Right ventricle myocardium inferior (tissue), 1 donor: ENCODE data around the gene ACOXL. TPM values are rescaled to one million over a fixed set of nuclear protein-coding genes. Genes with fewer than 3 reads are reported as not detected.
A peak's percentile ranks its signal among the peaks of the same experiment; 100 is the strongest.
"Not testable (repeated sequence)": the region's sequence is repeated elsewhere in the genome, so short reads cannot be mapped to it uniquely, and the experiment has no call there.

Experiments used
- ATAC-seq: fragments of 200-7000 bp; cut with Tn5 transposase; one replicate; pipeline ENCODE4 v1.9.1; 2020; ENCODE audit warnings: mild to moderate bottlenecking, moderate library complexity
- DNase-seq: peaks from one replicate; pipeline ENCODE4 v3.0.0; 2021; ENCODE audit errors: missing footprints
- intact Hi-C: fragments of 100-400 bp; cut with DNase I; formaldehyde crosslinking; loops from one replicate; pipeline ENCODE4 v1.11.0; 2022
- long read RNA-seq: library from polyadenylated mRNA; unstranded; transcript quantifications from one replicate; pipeline ENCODE4 v2.0.0, GENCODE V29; 2021
- total RNA-seq: library from RNA; stranded (reverse); fragmentation: NEBNext Ultra II Directional; extraction: Animal tissue kit (Norgen Biotek cat#: 25700); gene quantifications from one replicate; pipeline ENCODE4 v1.2.1, GENCODE V29; 2021
- donor health status: DM: no; HTN: yes; CAD: no; lungs with severe emphysema.

ACOXL gene
- total RNA-seq, result not detected
- long read RNA-seq, result 0 reads

DNA sequence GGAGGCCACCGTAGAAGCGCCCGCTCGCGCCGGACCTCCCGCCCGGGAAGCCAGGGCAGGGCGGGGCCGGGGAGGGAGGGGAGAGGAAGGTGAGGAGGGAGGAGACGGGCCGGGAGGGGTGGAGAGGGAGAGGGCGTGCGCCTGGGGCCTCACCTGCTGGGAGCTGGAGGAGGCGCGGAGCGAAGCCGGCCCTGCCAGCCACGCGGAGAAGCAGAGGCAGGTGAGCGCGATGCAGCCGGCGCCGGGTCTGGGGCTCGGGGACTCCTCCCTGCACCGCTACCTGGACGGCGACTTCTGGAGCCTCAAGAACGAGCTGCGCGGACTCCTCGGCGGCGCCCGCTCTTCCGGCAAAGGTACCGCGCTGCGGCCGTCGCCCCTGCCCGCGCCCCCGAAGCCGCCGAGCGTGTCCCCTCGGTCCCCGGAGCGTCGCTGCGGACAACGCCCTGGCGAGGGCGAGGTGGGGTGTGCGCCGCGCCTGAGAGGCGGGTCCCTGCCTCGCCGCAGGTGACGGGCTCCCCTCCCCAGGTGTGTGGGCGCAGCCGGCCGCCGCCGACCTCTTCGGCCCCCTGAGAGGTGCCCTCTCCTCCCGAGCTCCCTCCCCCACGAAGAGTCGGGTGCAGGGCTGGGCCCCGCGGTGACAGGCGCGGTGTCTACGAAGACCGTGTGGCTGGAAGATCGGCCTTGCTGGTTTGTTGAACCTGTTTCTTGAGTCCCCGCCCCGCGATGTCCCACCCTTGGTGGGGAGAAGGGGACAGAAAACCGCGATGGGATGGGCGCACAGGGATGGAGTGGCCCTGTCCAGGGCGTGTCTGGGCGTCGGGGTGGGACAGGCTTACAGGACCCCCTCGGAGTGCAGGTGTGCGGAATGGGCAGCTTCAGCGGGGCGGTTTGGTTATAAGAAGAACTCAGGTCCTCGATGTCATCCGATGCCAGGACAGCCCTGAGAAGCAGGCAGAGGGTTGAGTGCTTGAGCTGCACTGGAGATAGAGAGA, at the start of gene ACOXL:
ACOXL (plus strand) TSS at position 152 of the 992 bp plus-strand sequence. CDS start 35,817 bp downstream, outside the sequence.
- no peak for ATAC-seq
- peak; percentile 70 for DNase-seq
- intact Hi-C loops, result no loop called here

DNA sequence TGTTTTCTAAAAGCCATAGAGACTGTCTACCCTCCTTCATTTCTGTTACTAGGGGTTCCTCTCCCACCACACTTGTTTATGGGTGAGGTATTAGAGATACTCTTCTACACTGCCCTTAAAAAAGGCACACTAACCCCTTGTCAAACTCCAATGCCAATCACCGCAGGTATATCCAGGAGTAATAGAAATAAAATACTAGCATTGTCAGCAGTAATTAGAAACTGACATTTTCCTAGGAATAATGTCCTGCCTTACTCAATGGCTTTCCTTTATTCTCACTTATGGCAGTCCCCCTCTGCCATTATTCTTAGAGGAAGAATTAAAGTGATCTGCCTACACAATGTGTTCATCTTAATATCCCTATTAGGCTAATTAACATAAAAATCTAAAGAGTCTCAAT, 49.5 kb upstream of the ACOXL start:
- ATAC-seq (no peak), DNase-seq (no peak)
- intact Hi-C loops, result no loop called here

DNA sequence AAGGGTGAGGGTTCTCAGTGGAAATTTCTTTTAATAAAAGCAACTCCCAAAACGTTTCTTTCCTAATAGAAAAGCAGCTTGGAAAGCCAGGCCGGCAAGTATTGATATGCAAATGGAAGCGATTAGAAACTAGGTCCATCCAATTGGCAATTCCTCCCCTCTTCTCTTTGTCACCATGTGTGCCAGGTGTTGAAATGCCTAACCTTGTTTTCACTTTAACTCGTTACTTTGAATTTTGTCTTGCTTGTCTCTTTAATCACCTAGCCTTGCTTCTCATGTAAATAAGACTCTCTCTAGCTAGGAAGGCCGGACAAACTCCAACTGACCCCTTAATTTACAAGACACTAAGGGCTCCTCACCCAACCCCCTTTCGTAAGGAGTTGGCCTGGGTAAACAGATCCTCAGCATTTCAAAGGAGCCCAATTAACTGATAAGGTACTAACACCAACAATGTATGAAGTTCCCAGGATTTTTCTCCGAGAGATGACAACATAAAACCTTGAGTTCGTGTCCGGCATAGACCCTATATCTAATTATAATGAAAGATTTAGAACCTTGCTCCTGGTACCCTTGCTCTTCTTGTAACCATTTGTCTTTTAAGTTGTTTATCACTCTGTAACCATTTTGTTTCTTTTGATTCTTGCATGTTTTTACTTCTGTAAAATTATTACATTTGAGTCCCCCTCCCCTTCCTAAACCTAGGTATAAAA, 44.4 kb upstream of the ACOXL start:
- intact Hi-C loops, ATAC-seq, DNase-seq: not testable (repeated sequence)

DNA sequence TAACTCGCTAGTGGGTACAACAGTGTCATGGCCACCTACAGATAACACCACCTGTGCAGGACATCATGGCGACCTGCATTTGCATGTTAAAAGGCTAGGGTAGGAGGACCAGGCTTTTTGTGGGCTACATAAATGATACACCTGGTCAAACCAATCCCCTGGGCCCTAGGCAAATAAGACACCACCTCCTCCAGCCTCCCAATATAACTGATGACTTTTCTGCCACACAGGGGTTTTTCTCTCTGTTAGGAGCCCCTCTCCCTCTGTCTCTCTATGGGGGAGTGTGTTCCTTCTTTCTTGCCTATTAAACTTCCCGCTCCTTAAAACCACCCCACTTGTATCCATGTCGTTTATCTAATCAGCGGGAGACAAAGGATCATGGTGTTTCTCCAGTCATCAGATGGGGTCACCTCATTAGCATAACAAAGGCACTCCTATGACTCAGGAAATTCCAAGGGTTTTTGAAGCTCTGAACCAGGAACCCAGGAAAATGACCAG, 43.7 kb upstream of the ACOXL start:
- ATAC-seq (no peak), DNase-seq (no peak)
- intact Hi-C loops, result no loop called here

DNA sequence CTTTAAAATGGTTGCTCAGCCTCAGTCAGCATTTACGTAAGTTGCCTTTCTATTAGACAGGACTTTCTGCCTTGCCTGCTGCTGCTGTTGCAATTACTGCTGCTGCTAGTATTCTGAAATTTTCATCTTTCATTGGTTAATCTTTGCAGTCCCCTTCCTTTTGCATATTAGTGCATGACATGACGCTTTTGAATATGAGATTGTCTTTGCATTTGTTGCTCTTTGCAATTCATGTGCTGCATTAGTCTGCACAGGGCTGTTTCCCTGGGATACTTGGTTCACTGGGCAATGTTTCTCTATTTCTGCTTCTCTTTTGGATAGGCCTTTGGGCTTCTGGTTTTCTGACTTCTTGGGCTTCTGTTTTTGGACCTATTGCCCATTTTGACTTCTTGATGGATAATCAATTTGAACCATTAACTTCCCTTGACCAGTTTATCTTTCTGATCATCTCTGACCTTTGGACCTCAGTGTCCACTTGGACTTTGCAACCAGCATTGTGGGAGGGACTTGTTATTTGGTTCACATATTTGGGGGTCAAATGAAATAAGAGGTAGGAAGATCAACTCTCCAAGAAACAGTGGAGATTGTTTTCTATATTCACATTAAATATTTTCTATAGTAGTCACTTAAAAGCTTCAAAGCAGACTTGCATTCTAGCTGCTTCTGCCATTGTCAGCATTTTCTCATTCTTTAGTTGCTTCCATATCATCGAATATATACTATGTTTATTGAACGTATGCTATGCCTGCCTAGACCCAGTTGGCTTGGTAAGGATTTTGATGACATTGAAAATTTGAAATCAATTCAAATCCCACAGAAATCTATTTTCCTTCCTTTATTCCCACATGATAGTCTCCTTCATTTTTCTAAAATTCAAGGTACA, 42.0 kb upstream of the ACOXL start:
- intact Hi-C loops, result no loop called here
- ATAC-seq, result no peak
- DNase-seq, result no peak

DNA sequence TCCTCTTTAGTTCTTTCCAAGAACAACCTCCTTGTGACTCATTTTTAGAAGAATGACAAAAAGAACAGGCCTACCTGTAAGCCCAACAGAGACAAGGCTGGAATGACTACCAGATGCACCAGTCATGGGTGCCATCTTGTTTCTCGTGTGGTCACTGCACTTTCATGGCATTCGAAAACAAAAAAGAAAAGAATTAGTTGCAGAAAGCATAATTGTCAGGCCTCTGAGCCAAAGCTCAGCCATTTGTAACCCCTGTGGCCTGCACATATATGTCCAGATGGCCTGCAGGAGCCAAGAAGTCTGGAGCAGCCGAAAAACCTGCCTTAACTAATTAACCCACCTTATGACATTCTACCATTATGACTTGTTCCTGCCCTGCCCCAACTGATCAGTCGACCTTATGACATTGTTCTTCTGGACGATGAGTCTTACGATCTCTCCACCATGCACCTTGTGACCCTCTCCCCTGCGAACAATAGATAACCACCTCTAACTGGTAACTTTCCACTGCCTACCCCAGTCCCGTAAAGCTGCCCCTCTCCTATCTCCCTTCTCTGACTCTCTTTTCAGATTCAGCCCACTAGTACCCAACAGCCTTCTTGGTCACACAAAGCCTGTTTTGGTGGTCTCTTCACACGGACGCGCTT, 40.6 kb upstream of the ACOXL start:
- DNase-seq, result no peak
- intact Hi-C loops, result no loop called here
- ATAC-seq, result no peak

DNA sequence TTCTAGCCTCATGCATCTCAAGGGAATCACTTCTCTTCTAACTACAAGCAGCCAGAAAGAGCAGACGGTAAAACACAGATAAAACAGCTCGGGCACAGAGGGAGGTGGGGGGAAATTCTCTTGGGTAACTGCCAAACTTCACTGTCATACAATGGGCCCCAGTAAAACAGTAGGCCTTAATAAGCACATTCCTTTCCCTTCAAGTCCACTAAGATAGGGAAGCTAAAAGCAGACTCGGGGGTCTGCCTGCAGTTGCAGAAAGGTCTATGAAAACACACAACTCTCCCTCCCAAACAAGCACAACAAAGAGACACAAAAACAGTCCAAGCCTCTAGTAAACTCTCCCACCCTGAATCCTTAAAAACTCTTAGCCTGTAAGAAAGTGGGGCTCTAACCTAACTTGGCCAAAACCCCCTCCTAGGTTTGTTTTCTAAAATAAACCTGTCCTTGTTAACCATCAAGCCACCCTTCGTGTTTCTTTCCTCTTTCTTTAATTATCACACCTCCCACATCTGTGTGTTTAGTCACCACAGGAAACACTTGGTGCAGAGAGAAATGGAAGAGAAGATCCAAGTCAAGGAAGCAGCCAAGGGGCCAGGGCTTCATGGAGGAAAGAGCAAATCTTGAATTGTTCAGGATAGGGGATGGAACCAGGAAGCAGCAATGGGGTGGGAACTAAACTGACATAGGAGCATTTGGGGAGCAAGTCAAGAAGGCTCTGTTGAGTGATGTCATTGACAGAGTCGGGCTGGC, 37.1 kb upstream of the ACOXL start:
- ATAC-seq, DNase-seq, intact Hi-C loops: not testable (repeated sequence)

DNA sequence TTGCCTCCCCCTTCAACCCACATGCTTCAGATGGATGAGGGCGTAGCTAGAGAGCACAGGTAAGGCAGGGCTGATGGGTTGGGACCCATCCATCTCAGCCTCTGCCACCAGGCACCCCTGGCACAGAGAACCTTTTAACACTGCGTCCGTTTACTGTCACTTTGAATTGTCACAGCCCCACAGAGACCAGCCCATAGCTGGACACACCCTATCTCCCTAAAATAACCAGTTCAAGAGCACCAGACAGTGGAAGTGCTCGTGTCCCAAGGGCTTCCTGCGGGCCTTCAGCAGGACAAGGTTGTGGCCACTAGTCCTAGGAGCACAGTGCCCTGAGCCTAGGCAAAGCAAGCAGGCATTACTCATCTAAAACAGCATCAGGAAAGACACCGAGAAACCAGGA, 34.1 kb upstream of the ACOXL start:
- DNase-seq, intact Hi-C loops, ATAC-seq: not testable (repeated sequence)

DNA sequence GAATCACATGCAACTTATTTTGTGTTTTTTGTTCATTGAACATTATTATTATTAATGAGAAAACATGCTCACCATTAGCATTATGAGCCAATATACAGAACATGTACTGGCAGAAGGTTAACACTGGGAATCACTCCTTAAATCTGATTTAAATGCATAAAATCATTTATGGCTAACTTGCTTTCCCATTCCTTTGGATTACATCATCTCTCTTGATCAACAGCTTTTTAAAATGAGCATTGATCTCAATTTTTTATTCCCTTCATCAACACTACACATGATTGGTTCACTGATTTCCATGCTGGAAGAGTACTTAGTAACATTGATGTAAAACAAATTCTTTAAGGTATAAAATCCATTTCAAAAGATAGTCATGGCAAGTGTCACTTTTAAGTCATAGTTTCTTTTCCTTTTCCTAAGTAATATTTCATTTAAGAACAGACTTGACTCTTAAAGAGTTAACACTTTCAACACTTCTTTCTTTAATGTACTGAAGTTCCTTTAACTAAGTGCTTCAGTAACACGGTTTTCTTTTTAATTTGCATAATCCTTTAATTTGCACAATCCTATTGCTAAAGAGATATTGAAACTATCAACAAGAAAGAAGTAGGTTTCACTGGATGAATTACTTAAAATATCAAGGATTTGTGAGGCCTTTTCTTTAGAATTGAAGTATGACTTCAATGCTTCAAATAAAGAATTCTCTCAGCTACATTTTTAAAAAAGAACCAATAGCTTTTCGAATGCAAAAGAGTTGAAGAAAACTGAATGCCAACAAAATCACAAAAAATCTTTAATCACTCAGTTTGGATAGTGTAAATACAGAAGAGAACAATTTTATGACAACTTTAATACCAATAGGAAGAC, 29.6 kb upstream of the ACOXL start:
- intact Hi-C loops, result no loop called here
- DNase-seq (no peak), ATAC-seq (no peak)

DNA sequence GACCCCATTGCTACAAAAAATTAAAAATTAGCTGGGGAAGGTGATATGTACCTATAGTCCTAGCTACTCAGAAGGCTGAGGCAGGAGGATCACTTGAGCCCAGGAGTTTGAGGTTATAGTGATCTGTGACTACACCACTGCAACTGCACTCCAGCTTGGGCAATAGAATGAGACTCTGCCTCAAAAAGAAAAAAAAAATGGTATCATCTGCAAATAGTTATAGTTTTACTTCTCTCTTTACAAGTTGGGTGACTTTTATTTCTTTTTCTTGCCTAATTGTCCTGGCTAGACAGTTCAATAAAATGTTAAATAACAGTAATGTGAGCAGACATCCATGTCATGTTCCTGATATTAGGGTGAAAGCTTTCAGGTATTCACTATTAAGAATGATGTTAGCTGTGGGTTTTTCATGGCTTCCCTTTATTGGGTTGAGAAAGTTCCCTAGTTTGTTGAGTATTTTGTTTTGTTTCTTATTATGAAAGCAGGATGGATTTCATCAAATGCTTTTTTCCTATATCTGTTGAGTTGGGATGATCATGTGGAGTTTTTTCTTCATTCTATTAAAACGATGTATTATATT, 24.9 kb upstream of the ACOXL start:
- no peak for ATAC-seq
- DNase-seq, result no peak
- intact Hi-C loops, result no loop called here

DNA sequence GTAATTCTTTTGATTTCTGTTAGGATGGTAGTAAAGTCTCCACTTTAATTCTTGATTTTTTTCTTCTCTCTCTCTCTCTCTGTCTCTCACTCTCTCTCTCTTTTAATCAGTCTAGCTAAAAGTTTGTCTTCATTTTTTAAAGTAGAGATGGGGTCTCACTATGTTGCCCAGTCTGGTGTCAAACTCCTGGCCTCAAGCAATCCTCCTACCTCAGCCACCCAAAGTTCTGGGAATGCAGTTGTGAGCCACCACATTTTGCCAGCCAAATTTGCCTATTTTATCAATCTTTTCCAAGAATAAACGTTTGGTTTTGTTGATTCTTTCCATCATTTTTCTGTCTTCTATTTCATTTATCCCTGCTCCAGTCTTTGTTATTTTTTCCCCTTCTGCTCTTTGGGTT, 23.9 kb upstream of the ACOXL start:
- no peak for DNase-seq
- ATAC-seq, result no peak
- intact Hi-C loops, result no loop called here

DNA sequence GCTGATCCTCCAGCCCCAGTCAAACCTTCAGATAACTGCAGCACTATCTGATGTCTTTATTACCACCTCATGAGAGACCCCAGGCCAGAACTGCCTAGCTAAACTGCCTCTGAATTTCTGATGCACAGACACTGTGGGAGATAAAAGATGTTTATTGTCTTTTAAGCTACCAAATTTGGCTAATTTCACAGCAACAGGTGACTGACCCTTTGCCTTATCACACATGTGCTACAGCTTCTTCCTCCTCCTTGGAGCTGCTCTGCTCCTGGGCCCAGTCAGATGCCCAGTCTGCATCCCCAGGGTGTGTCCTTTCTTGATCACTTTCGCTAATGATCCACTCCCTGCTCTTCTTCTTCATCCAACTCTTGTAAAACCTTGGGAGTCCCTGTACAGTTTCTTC, 19.6 kb upstream of the ACOXL start:
- ATAC-seq (no peak), DNase-seq (no peak)
- intact Hi-C loops, result no loop called here

DNA sequence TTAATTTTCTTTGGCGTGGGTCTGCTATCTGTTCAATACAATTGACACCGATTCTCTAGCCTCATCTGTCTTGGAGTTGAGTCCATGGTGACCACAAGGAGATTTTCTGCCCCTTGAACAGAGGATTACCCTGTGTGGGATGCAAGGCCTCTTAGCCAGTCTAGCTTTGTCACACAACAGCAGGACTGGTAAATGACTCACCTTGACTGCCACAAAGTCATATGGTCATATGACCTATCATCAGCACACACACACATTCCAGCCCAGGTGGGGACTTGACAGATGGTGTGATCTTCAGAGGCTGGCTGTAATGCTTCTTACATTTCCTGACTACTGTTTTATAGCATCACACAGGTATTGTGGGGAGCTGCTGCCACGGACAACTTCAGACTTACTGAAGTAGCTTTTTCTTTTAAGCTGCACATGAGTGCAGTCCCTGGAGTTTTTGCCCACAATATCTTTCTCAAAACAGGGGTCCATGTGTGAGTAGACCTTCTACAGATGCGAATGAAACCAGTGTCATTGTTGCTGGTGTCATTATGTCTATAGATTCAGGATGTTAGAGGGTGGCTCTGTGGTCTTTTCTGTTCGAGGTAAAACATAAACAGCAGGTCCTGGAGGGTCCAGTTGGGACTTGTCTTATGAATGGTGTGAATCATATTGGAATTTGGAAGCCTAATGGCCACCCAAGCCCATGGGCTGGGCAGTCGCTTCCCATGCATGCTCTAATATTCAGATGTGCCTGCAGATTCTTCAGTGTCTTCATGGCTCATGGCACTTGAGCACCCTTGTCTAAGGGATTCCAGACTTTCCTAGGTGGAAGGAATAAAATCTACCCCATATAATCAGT, 18.6 kb upstream of the ACOXL start:
- ATAC-seq (no peak), DNase-seq (no peak)
- intact Hi-C loops, result no loop called here

DNA sequence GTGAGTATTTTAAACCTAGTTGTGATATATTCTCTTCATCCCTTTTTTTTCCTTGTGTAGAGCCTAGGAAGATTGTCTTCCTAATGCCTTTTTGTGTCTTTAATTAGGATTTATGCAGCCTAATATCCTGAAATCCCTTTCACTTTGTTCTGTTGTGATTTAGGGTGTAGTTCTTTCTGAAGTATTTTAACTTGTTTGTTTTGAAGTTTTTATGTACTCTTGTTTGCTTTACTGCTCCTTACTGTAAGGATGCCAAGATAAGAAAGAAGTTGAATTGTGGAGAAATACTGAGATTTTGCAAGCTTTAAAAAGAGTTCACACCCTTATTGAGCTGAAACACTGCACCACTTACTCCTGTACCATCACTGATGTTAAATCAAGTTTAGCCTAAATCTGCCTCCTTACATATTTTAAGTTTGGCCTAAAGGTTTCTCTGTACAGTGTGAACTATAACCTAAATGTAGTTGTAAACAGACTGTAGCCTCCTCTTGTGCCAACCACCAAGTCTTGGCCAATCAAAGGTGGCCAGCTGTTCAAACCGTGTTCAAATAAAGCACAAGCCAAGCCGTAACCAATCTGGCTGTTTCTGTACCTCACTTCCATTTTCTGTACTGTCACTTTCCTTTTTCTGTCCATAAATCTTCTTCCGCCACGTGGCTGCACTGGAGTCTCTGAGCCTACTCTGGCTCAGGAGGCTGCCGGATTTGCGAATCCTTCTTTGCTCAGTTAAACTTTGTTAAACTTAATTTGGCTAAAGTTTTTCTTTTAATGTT, 17.7 kb upstream of the ACOXL start:
- ATAC-seq (no peak), DNase-seq (no peak)
- intact Hi-C loops, result no loop called here
